Peyer's patch (tissue), 4 donors: ENCODE results near the gene NEK6.

ENCODE experiments used
- POLR2A ChIP-seq, 2 donors: fragments of 450-650 bp; IDR thresholded peaks; one replicate each; pipeline ENCODE4 v1.5.1; 2017; ENCODE audit warnings: antibody characterized with exemption in 2 of 2, mild to moderate bottlenecking in 2 of 2, moderate library complexity in 2 of 2
- TF ChIP-seq, protein P1 (sequence below), 6 experiments: fragments of 450-650 bp in 4 of 6; fragments of 200-600 bp in 2 of 6; sonication (generic) in 1 of 6; IDR thresholded peaks; one replicate each; pipeline ENCODE4 v1.5.1; 2017 to 2019; ENCODE audit warnings: antibody characterized with exemption in 6 of 6, mild to moderate bottlenecking in 3 of 6, moderate library complexity in 1 of 6

DNA sequence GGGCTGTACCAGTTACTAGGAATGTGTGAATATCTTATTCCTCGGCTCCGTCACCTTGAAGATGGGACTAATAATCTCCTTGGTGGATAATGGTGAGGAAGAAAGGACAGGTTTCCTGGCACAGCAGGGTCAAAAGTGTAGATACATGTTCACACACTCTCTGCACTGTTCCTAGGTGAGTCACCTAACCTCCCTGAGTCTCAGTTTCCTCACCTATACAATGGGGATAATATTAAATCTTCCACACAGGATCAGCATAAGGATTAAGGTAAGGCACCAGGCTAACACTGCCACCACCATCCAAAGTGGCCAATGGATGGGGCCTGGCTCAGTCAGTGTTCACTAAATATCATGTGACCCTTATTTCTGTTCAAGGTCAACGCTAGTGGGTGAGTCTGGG lies 90.6 kb downstream of the NEK6 start:
- TF ChIP-seq, protein P1, sequence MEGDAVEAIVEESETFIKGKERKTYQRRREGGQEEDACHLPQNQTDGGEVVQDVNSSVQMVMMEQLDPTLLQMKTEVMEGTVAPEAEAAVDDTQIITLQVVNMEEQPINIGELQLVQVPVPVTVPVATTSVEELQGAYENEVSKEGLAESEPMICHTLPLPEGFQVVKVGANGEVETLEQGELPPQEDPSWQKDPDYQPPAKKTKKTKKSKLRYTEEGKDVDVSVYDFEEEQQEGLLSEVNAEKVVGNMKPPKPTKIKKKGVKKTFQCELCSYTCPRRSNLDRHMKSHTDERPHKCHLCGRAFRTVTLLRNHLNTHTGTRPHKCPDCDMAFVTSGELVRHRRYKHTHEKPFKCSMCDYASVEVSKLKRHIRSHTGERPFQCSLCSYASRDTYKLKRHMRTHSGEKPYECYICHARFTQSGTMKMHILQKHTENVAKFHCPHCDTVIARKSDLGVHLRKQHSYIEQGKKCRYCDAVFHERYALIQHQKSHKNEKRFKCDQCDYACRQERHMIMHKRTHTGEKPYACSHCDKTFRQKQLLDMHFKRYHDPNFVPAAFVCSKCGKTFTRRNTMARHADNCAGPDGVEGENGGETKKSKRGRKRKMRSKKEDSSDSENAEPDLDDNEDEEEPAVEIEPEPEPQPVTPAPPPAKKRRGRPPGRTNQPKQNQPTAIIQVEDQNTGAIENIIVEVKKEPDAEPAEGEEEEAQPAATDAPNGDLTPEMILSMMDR (IDR thresholded peaks at IDR 0.05): no peak
- TF ChIP-seq POLR2A (IDR thresholded peaks at IDR 0.05): no peak
